Vagina (tissue), 2 donors: ENCODE data around the gene MYCN.
"Not testable (repeated sequence)": the region's sequence is repeated elsewhere in the genome, so short reads cannot be mapped to it uniquely, and the experiment has no call there.

Source experiments
- CTCF ChIP-seq, 3 experiments: fragments of 450-650 bp in 2 of 3; fragments of 200-600 bp in 1 of 3; sonication (generic) in 1 of 3; IDR thresholded peaks; one replicate each; pipeline ENCODE4 v1.5.1; 2017 to 2019; ENCODE audit warnings: antibody characterized with exemption in 3 of 3, mild to moderate bottlenecking in 2 of 3, moderate library complexity in 2 of 3
- POLR2A ChIP-seq, 2 donors: fragments of 450-650 bp; IDR thresholded peaks; one replicate each; pipeline ENCODE4 v1.6.1; 2017; ENCODE audit warnings: antibody characterized with exemption in 2 of 2, mild to moderate bottlenecking in 2 of 2, moderate library complexity in 2 of 2

- not testable (repeated sequence) for TF ChIP-seq CTCF, POLR2A (IDR thresholded peaks at IDR 0.05)
Measured at GRCh38 chr2:15951936-15952335, 11.6 kb downstream of the MYCN start.
